K562 (cell line): ENCODE measurements around the gene TBC1D1. TPM values are rescaled to one million over a fixed set of nuclear protein-coding genes. Genes with fewer than 3 reads are reported as not detected.

Experiments used
- ATAC-seq: fragments of 200-7000 bp; cut with Tn5 transposase; 3 replicates; pipeline ENCODE4 v1.9.1; 2020; ENCODE audit warnings: moderate library complexity
- BruUV-seq: library from RNA; stranded (reverse); fragments of 400-500 nt; replicated peaks from 2 replicates; lab custom pipeline; 2021; lab: Mats Ljungman, UMichigan
- CTCF ChIA-PET: fragments of 300-600 bp; formaldehyde crosslinking; extraction: SDS; loops from one replicate; lab custom pipeline; 2021; ENCODE audit warnings: low intra/inter-chr PET ratio; lab: Yijun Ruan, JAX
- POLR2A ChIA-PET: fragments of 300-600, 350-650 bp; sonication (Branson Sonifier 250); formaldehyde crosslinking; extraction: SDS; loops from one replicate; lab custom pipeline; 2021; ENCODE audit warnings: antibody characterized with exemption, inconsistent platforms; lab: Yijun Ruan, JAX
- DNase-seq, 4 experiments: peaks; one replicate each; pipeline versions ENCODE4 v3.0.0 to v3.0.0-alpha.2; 2011 to 2018; ENCODE audit warnings: low spot score in 3 of 4, mixed read lengths in 3 of 4; ENCODE audit errors: extremely low read depth in 1 of 4
- FAIRE-seq: peaks from 2 replicates; lab custom pipeline; 2011; peaks lifted over from hg19 to GRCh38; lab: Jason Lieb, UNC
- H2AFZ ChIP-seq: 2 replicates; pipeline ENCODE4 v1.6.0; 2011; ENCODE audit warnings: low read depth, low read length, control low read depth, inconsistent platforms
- H3K27ac ChIP-seq: fragments of 200-600 bp; 3 replicates; pipeline ENCODE4 v1.8.0; 2011; ENCODE audit warnings: low read depth, mild to moderate bottlenecking, control low read depth, inconsistent platforms, low read length, moderate library complexity, mixed read lengths; ENCODE audit errors: extremely low read depth
- H3K27me3 ChIP-seq, 2 experiments: fragments of 300-600 bp in 1 of 2; 2 replicates in 1 of 2; 3 replicates in 1 of 2; pipeline versions ENCODE4 v1.6.0 to v1.8.0; 2011; ENCODE audit warnings: inconsistent platforms in 2 of 2, low read length in 2 of 2, mild to moderate bottlenecking in 1 of 2, mixed read lengths in 1 of 2, moderate library complexity in 1 of 2; ENCODE audit not compliant: control insufficient read depth in 2 of 2, insufficient read depth in 2 of 2
- H3K36me3 ChIP-seq: fragments of 300-600 bp; 3 replicates; pipeline ENCODE4 v1.8.0; 2011; ENCODE audit warnings: mild to moderate bottlenecking, low read length, inconsistent platforms; ENCODE audit not compliant: control insufficient read depth, insufficient read depth
- H3K4me1 ChIP-seq, 2 experiments: fragments of 200-600 bp in 1 of 2; replicated peaks in 1 of 2; 2 replicates in 1 of 2; 3 replicates in 1 of 2; pipeline versions ENCODE4 v1.5.1 to v1.8.0; 2011; ENCODE audit warnings: inconsistent platforms in 2 of 2, low read length in 2 of 2, mild to moderate bottlenecking in 1 of 2, mixed read lengths in 1 of 2, moderate library complexity in 1 of 2; ENCODE audit not compliant: control insufficient read depth in 2 of 2, insufficient read depth in 2 of 2
- H3K4me2 ChIP-seq: 2 replicates; pipeline ENCODE4 v1.6.1; 2011; ENCODE audit warnings: low read length, control low read depth, inconsistent platforms, mixed read lengths; ENCODE audit not compliant: insufficient read depth
- H3K4me3 ChIP-seq: fragments of 200-600 bp; sonication (generic), shearing (Covaris generic); 2 replicates; pipeline ENCODE4 v1.5.1; 2016; ENCODE audit warnings: control low read depth, inconsistent platforms
- H3K79me2 ChIP-seq: fragments of 200-600 bp; 3 replicates; pipeline ENCODE4 v1.8.0; 2011; ENCODE audit warnings: low read length, inconsistent platforms; ENCODE audit not compliant: control insufficient read depth, insufficient read depth
- H3K9ac ChIP-seq, 2 experiments: 2 replicates each; pipeline versions ENCODE4 v1.6.0 to v1.6.1; 2011; ENCODE audit warnings: low read depth in 2 of 2, low read length in 2 of 2, control low read depth in 1 of 2, inconsistent platforms in 1 of 2, mild to moderate bottlenecking in 1 of 2, mixed read lengths in 1 of 2; ENCODE audit not compliant: insufficient read depth in 1 of 2
- H3K9me1 ChIP-seq: one replicate; pipeline ENCODE4 v1.6.0; 2011; ENCODE audit warnings: inconsistent platforms, mild to moderate bottlenecking, low read length, moderate library complexity; ENCODE audit not compliant: control insufficient read depth, insufficient read depth
- H3K9me3 ChIP-seq: replicated peaks from 2 replicates; pipeline ENCODE4 v1.5.1; 2011; ENCODE audit warnings: low read depth, low read length, inconsistent platforms; ENCODE audit not compliant: control insufficient read depth, insufficient read depth
- H4K20me1 ChIP-seq: replicated peaks from 2 replicates; pipeline ENCODE4 v1.6.1; 2011; ENCODE audit warnings: low read length, inconsistent platforms, mixed read lengths; ENCODE audit not compliant: control insufficient read depth, insufficient read depth
- CREB3 ChIP-seq: fragments of 450-650 bp; conservative IDR thresholded peaks from 2 replicates; pipeline ENCODE4 v1.6.1; 2016; ENCODE audit warnings: missing genetic modification characterization, low read depth, mild to moderate bottlenecking, missing compliant biosample characterization, moderate library complexity
- ESRRA ChIP-seq: fragments of 450-650 bp; IDR thresholded peaks from 2 replicates; pipeline ENCODE4 v1.6.1; 2014; ENCODE audit warnings: low read depth, mild to moderate bottlenecking, moderate library complexity, borderline replicate concordance
- FOXJ3 ChIP-seq: sonication (generic); formaldehyde crosslinking; IDR thresholded peaks from 2 replicates; pipeline ENCODE4 v1.4.0; 2020; ENCODE audit warnings: mild to moderate bottlenecking, missing genetic modification reagents
- MAFF ChIP-seq: IDR thresholded peaks from 2 replicates; pipeline ENCODE4 v1.6.1; 2012; ENCODE audit warnings: low read length, improper control_type of control experiment
- POU5F1 ChIP-seq: fragments of 150-350 bp; IDR thresholded peaks from 2 replicates; pipeline ENCODE4 v1.6.1; 2014; ENCODE audit warnings: borderline replicate concordance, low read length, low read depth, mild to moderate bottlenecking; ENCODE audit not compliant: partially characterized antibody
- ZNF224 ChIP-seq: sonication (generic); formaldehyde crosslinking; IDR thresholded peaks from 2 replicates; pipeline ENCODE4 v1.8.0; 2022; ENCODE audit warnings: mild to moderate bottlenecking, missing genetic modification reagents
- ZNF274 ChIP-seq: IDR thresholded peaks from 2 replicates; pipeline ENCODE4 v1.6.1; 2011; ENCODE audit warnings: low read depth, mild to moderate bottlenecking, low read length, moderate library complexity, borderline replicate concordance
- ZNF586 ChIP-seq: fragments of 450-650 bp; formaldehyde crosslinking; conservative IDR thresholded peaks from 2 replicates; pipeline ENCODE4 v1.4.0; 2020; ENCODE audit warnings: mild to moderate bottlenecking, moderate library complexity
- WGBS: fragments of 100-300 bp; shearing (Covaris generic); methylation state at CpG from one replicate; pipeline ENCODE4 v1.1.6; 2016; ENCODE audit warnings: low coverage, mixed read lengths; ENCODE audit not compliant: insufficient coverage; ENCODE audit errors: missing lambda C conversion rate; 5-methylcytosine and 5-hydroxymethylcytosine counted together
- in situ Hi-C: fragments of 300-500 bp; cut with MboI; formaldehyde crosslinking; loops from 4 replicates; pipeline ENCODE4 v1.15.0; 2018; ENCODE audit warnings: inconsistent platforms, mixed read lengths
- intact Hi-C: fragments of 100-400 bp; cut with micrococcal nuclease; formaldehyde crosslinking; loops from 2 replicates; pipeline ENCODE4 v1.14.2; 2022
- polyA plus RNA-seq, 8 experiments: library from polyadenylated mRNA; depleted of rRNA in 4 of 8; stranded (reverse) in 5 of 8; unstranded in 3 of 8; fragments of >200 nt; fragmentation: Nextera tagmentation in 2 of 8; fragmentation: Illumina TruSeq in 1 of 8; extraction: Ambion mirVana in 2 of 8; extraction: Trizol in 1 of 8; gene quantifications; 2 replicates each; pipeline versions ENCODE4 v1.2.1 to v1.2.3, GENCODE V29; 2011 to 2014; ENCODE audit warnings: inconsistent platforms in 1 of 8, missing spikeins in 1 of 8
- total RNA-seq, 7 experiments: library from RNA; depleted of rRNA in 6 of 7; stranded (reverse); fragments of >200 nt in 6 of 7; fragmentation: Illumina TruSeq in 2 of 7; extraction: Trizol in 2 of 7; gene quantifications; 2 replicates each; pipeline versions ENCODE4 v1.2.1 to v1.2.3, GENCODE V29; 2011 to 2021; ENCODE audit warnings: low replicate concordance in 1 of 7
- TF ChIP-seq, protein P1 (sequence below): fragments of 250-450 bp; sonication (Bioruptor Pico); IDR thresholded peaks from 2 replicates; pipeline ENCODE4 v1.8.0; 2021; ENCODE audit warnings: moderate library complexity, mild to moderate bottlenecking, inconsistent platforms

The TBC1D1 gene
- total and polyA plus RNA-seq, 9 of the 15 experiments (the other 6 are each of a cell fraction or from before 2014, with no cell fraction given): 0.59 to 14.2 (median 8.8) TPM

GRCh38 chr4:38067499-38067898, 176.6 kb downstream of the TBC1D1 start:
- no peaks in the 10 kb centered on the region for H3K27me3 ChIP-seq
- no peak overlapping the region for H3K4me3 ChIP-seq
- in situ Hi-C loops: loop anchor here (25.0 kb wide), 1 partner anchor 1070 kb away; no protein-coding TSS in a partner anchor
- no peak overlapping the region for H3K4me2 ChIP-seq
- ChIA-PET CTCF (interaction anchor here (0.6 to 2.2 kb wide), 3 partner anchors 112 to 206 kb away, joined by 3 to 10 read pairs (median 4); no protein-coding TSS in a partner anchor), POLR2A (interaction anchor here (0.6 kb wide), 1 partner anchor 52 kb away, joined by 3 read pairs; no protein-coding TSS in a partner anchor)
- 42% methylated on average over 7 of the region's 7 CpGs for WGBS
- DNase-seq (no peak), FAIRE-seq (no peak), ATAC-seq (no peak)
- no peak overlapping the region for H2AFZ ChIP-seq
- no peaks in the 10 kb centered on the region for H3K9me1 ChIP-seq
- no peak overlapping the region for H3K9ac ChIP-seq
- peaks cover 7 to 12% of the 10 kb centered on the region in 2 experiments; a peak in 3 of 5 replicates for H3K4me1 ChIP-seq
- H3K9me3 ChIP-seq: no peaks in the 10 kb centered on the region
- intact Hi-C loops: loop anchor here (5.0 to 10.0 kb wide), 4 partner anchors 250 to 1067 kb away; no protein-coding TSS in a partner anchor
- TF ChIP-seq POU5F1 (no peak), CREB3 (tag) (no peak), MAFF (no peak), ZNF274 (no peak), ZNF224 (CRISPR knock-in tag) (no peak), ESRRA (no peak), FOXJ3 (CRISPR knock-in tag) (no peak), ZNF586 (no peak)
- TF ChIP-seq, protein P1, sequence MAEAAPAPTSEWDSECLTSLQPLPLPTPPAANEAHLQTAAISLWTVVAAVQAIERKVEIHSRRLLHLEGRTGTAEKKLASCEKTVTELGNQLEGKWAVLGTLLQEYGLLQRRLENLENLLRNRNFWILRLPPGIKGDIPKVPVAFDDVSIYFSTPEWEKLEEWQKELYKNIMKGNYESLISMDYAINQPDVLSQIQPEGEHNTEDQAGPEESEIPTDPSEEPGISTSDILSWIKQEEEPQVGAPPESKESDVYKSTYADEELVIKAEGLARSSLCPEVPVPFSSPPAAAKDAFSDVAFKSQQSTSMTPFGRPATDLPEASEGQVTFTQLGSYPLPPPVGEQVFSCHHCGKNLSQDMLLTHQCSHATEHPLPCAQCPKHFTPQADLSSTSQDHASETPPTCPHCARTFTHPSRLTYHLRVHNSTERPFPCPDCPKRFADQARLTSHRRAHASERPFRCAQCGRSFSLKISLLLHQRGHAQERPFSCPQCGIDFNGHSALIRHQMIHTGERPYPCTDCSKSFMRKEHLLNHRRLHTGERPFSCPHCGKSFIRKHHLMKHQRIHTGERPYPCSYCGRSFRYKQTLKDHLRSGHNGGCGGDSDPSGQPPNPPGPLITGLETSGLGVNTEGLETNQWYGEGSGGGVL (CRISPR knock-in tag): no peak
- H3K79me2 ChIP-seq: no peaks in the 10 kb centered on the region
- no TSS peak for BruUV-seq
- H3K27ac ChIP-seq: no peak overlapping the region
- H3K36me3 ChIP-seq: no peaks in the 10 kb centered on the region
- H4K20me1 ChIP-seq: no peaks in the 10 kb centered on the region
